Breast epithelium (tissue), 4 donors: ENCODE data around the gene GRAP. TPM values are rescaled to one million over a fixed set of nuclear protein-coding genes. Genes with fewer than 3 reads are reported as not detected.
A peak's percentile ranks its signal among the peaks of the same experiment; 100 is the strongest.

Experiments
- DNase-seq, 2 donors: peaks; one replicate each; pipeline ENCODE4 v3.0.0-alpha.2; 2019; ENCODE audit warnings: low spot score in 2 of 2
- H3K27ac ChIP-seq, 2 donors: fragments of 200-600 bp; sonication (generic) in 1 of 2; one replicate each; pipeline ENCODE4 v1.5.1; 2016 to 2019; ENCODE audit warnings: mild to moderate bottlenecking in 1 of 2
- H3K27me3 ChIP-seq, 2 donors: fragments of 200-600 bp; sonication (generic) in 1 of 2; one replicate each; pipeline versions ENCODE4 v1.5.1 to v1.6.0; 2017 to 2019; ENCODE audit warnings: control low read depth in 1 of 2, mild to moderate bottlenecking in 1 of 2
- H3K36me3 ChIP-seq: fragments of 200-600 bp; one replicate; pipeline ENCODE4 v1.5.1; 2019
- H3K4me1 ChIP-seq, 2 donors: fragments of 200-600 bp; sonication (generic); one replicate each; pipeline ENCODE4 v1.5.1; 2016 to 2019; ENCODE audit warnings: control low read depth in 1 of 2
- H3K4me3 ChIP-seq, 3 donors: fragments of 200-600 bp; sonication (generic); 1 replicate in 2 of 3; 2 replicates in 1 of 3; pipeline ENCODE4 v1.5.1; 2016 to 2019; ENCODE audit warnings: mild to moderate bottlenecking in 3 of 3, moderate library complexity in 2 of 3
- H3K9me3 ChIP-seq, 2 donors: fragments of 200-600 bp; sonication (generic) in 1 of 2; one replicate each; pipeline ENCODE4 v1.5.1; 2016 to 2019; ENCODE audit warnings: control low read depth in 1 of 2
- CTCF ChIP-seq, 3 donors: fragments of 450-650 bp; IDR thresholded peaks; one replicate each; pipeline ENCODE4 v1.5.1; 2016 to 2017; ENCODE audit warnings: antibody characterized with exemption in 3 of 3, mild to moderate bottlenecking in 3 of 3, moderate library complexity in 3 of 3
- POLR2A ChIP-seq: fragments of 450-650 bp; IDR thresholded peaks from one replicate; pipeline ENCODE4 v1.6.1; 2016; ENCODE audit warnings: antibody characterized with exemption, mild to moderate bottlenecking, moderate library complexity
- POLR2AphosphoS5 ChIP-seq, 3 donors: sonication (generic); formaldehyde crosslinking; IDR thresholded peaks; one replicate each; pipeline ENCODE4 v1.6.1; 2017; ENCODE audit warnings: antibody characterized with exemption in 3 of 3
- intact Hi-C: fragments of 100-400 bp; cut with DNase I; formaldehyde crosslinking; loops from one replicate; pipeline ENCODE4 v1.15.1; 2023; ENCODE audit warnings: low total_unique reads
- total RNA-seq, 3 donors: library from RNA; depleted of rRNA; stranded (reverse); fragments of >200 nt; gene quantifications; one replicate each; pipeline ENCODE4 v1.1.0, GENCODE V29; 2016

GRAP gene
- total RNA-seq, 3 donors from 2014 or later = 1.8 to 9.8 (median 2.2) TPM

GRCh38 chr17:19003543-19004420 lies 43.0 kb downstream of the GRAP start:
- H3K27me3 ChIP-seq = no peaks in the 10 kb centered on the region
- no peaks in the 10 kb centered on the region for H3K4me1 ChIP-seq
- no peaks in the 10 kb centered on the region for H3K36me3 ChIP-seq
- no peak for DNase-seq
- intact Hi-C loops = no loop called here
- TF ChIP-seq CTCF (IDR thresholded peaks at IDR 0.05) = no peak
- peak overlapping the region; percentile 46 to 75 (median 70) for H3K4me3 ChIP-seq
- peak overlapping the region; percentile 84 to 86 for H3K27ac ChIP-seq
- H3K9me3 ChIP-seq = no peaks in the 10 kb centered on the region

DNA sequence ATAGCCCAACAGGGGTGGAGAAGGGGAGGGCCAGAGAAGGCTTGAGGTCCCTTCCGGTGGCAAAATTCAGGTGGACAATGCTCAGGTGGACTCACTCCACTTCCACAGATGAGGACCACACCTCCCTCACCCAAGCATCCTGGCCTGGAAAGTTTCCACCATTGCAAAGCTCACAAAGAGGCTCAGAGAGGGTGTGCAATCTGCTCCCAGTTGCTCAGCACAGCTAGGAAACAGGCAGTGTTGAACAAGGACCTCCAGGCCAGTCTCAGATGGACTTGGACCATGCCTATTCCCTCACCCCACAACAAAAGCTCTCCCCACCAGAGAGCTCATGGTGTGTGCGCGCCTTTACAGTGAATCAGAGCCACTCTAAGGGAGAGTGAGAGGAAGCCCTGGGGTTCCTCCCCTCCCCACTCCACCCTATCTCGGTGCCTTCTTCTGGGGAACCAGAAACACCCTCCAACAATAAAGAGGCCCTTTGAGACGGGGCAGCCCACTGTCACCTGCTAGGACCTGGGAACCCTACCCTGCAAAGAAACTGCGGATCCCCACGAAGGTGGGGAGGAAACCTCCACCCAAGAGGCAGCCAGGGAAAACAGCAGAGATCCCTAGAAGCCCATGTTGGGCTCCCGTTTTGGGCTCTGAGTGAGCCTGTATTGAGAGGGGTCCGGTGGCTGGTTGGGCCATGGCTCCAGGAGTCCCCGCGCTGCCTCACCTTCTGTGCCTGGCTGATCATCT lies 43.8 kb downstream of the GRAP start:
- peak overlapping the region in 2 of 3 donors; percentile 70 to 75 for H3K4me3 ChIP-seq
- no peaks in the 10 kb centered on the region for H3K4me1 ChIP-seq
- TF ChIP-seq POLR2A (no peak), POLR2AphosphoS5 (IDR thresholded peaks at IDR 0.05) (no peak), CTCF (IDR thresholded peaks at IDR 0.05) (no peak)
- no peaks in the 10 kb centered on the region for H3K27me3 ChIP-seq
- intact Hi-C loops = no loop called here
- H3K9me3 ChIP-seq = no peaks in the 10 kb centered on the region
- no peak overlapping the region for H3K27ac ChIP-seq
- no peaks in the 10 kb centered on the region for H3K36me3 ChIP-seq
- DNase-seq = no peak

GRCh38 chr17:19001907-19002590 lies 44.7 kb downstream of the GRAP start:
- intact Hi-C loops = no loop called here
- Histone ChIP-seq H3K4me1 (no peaks in the 10 kb centered on the region), H3K9me3 (no peaks in the 10 kb centered on the region), H3K36me3 (no peaks in the 10 kb centered on the region), H3K27ac (no peak overlapping the region), H3K4me3 (no peak overlapping the region), H3K27me3 (no peaks in the 10 kb centered on the region)
- TF ChIP-seq CTCF (IDR thresholded peaks at IDR 0.05) (no peak), POLR2AphosphoS5 (IDR thresholded peaks at IDR 0.05) (no peak), POLR2A (no peak)
- DNase-seq = no peak

DNA sequence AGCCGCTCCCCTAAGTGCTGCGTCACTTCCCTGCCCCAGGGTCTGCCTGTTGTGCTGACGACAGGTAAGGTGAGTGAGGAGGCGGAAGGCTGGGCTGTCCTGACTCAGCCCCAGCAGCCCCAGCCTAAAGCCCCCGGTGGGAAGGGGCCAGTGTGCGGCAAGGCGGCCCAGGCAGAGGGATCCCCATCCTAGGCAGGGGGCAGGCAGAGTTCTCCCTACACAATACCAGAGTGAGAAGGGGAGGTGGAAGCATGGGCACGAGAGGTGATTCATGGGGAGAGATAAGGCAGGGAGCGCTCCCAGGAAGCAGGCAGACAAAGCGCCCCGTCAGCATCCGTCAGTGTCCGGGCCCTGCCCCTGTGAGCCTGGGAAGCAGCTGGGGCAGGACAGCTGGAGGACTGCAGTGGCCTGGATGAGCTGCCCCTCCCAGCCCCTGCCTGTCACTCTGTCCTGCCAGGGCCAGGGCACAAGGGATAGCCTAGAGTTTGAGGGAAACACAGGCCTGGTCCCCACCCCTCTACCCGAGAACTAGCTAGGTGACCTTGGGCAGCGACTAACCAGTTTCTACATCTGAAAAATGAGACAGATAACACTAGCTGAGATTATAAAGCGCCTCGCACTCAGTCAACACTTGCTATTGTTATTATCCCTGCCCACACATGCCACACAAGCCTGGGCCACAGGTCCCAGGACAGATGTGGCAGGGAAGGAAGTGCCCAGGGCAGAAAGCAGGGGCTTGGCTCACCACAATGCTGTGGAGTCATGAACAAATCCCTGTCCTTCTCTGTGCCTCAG lies 46.0 kb downstream of the GRAP start:
- H3K4me3 ChIP-seq = no peak overlapping the region
- intact Hi-C loops = no loop called here
- no peaks in the 10 kb centered on the region for H3K4me1 ChIP-seq
- no peaks in the 10 kb centered on the region for H3K36me3 ChIP-seq
- no peaks in the 10 kb centered on the region for H3K9me3 ChIP-seq
- DNase-seq = no peak
- peak overlapping the region in 1 of 2 donors; percentile 29 for H3K27ac ChIP-seq
- no peak for TF ChIP-seq CTCF (IDR thresholded peaks at IDR 0.05)
- no peak for TF ChIP-seq POLR2AphosphoS5 (IDR thresholded peaks at IDR 0.05)
- TF ChIP-seq POLR2A = no peak
- no peaks in the 10 kb centered on the region for H3K27me3 ChIP-seq
